SK-N-SH (cell line): ENCODE measurements around the gene ARL2BP.
"Not testable (repeated sequence)": the region's sequence is repeated elsewhere in the genome, so short reads cannot be mapped to it uniquely, and the experiment has no call there.

Experiments used
- CTCF ChIP-seq: fragments of 200-600 bp; sonication (generic); IDR thresholded peaks from 2 replicates; pipeline ENCODE4 v1.6.1; 2017; ENCODE audit warnings: antibody characterized with exemption, mild to moderate bottlenecking, moderate library complexity
- MXI1 ChIP-seq: IDR thresholded peaks from 2 replicates; pipeline ENCODE4 v1.6.1; 2012; ENCODE audit warnings: mild to moderate bottlenecking, low read depth, low read length, improper control_type of control experiment
- NRF1 ChIP-seq: IDR thresholded peaks from 2 replicates; pipeline ENCODE4 v1.6.1; 2012; ENCODE audit warnings: low read depth, mild to moderate bottlenecking, low read length
- RFX5 ChIP-seq: IDR thresholded peaks from 2 replicates; pipeline ENCODE4 v1.6.1; 2012; ENCODE audit warnings: mild to moderate bottlenecking, improper control_type of control experiment, low read length
- TAF1 ChIP-seq: IDR thresholded peaks from 2 replicates; pipeline ENCODE4 v1.6.1; 2012; ENCODE audit warnings: low read depth, mild to moderate bottlenecking, low read length, moderate library complexity, borderline replicate concordance
- YY1 ChIP-seq: IDR thresholded peaks from 2 replicates; pipeline ENCODE4 v1.4.0; 2012; ENCODE audit warnings: low read depth, mild to moderate bottlenecking
- ZBTB33 ChIP-seq: IDR thresholded peaks from 2 replicates; pipeline ENCODE4 v1.4.0; 2012; ENCODE audit warnings: low read depth, borderline replicate concordance

GRCh38 chr16:57275946-57276345, 30.9 kb downstream of the ARL2BP start:
- not testable (repeated sequence) for TF ChIP-seq CTCF, YY1, NRF1, MXI1, ZBTB33, TAF1, RFX5
